ENCODE data around the gene UQCR10.

GRCh38 chr22:29813563-29813962 is 46.4 kb downstream of the UQCR10 start:
- TF ChIP-seq CTCF (conservative IDR thresholded peaks at IDR 0.05 in 1 of 2, IDR thresholded peaks at IDR 0.05 in 1 of 2; ENCODE audit: extremely low read depth in 1 of 2, insufficient read depth in 1 of 2, low read depth in 1 of 2, low read length in 2 of 2): no peak
- TF ChIP-seq EZH2 (IDR thresholded peaks at IDR 0.05; ENCODE audit: borderline replicate concordance, low read length): no peak
